Fibroblast of skin of abdomen (primary cell): ENCODE data around the gene KCTD21.

Experiments
- DNase-seq: peaks from one replicate; pipeline ENCODE4 v3.0.0-alpha.2; 2013

The KCTD21 gene

DNA sequence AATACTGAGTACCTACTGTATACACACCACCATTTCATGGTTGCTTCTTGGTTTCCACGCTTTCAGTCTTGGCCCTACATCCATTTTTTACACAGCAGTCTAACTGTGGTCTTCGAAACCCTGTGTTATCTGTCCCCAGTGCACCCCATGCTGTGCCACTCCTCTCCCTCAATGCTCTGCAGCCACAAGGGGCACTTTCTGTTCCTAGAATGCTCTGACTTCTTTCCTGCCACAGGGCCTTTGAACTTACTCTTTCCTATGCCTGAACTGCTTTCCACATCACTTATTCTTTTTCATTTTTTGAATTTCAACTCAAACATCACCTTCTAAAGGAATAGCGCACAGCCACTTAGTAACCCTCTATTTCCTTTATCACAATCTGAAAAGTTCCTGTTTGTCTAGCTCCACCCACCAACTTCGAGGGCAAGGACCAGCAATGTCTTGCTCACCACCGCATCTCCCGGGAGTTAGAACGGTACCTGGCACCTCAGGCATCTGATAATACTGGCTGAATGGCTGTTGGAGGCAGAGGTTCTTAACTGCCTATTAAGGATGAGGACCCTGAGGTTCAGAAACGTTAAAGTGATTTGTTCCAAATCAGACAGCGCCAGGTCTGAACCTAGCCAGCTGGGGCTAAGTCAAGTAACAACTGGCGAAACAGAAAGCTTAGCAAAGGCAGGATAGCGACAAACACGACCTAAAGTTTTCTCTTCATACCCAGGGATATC, 49.6 kb downstream of the KCTD21 start:
- DNase-seq: peak; percentile 17

DNA sequence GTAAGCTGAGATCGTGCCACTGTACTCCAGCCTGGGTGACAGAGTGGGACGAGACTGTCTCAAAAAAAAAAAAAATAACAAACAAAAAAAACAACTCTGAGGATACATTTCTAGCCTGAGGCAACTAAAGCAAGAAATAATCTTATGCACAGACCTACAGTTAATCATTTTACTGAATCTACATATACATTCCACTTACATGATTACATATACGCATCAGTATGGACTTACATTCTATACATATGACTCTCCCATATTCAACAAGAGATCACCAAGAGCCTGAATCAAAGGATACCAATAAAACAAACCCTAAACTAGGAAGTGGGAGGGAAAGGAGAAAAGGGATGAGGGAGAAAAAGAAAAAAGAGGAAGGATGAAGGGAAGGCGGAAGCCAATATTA, 50.1 kb downstream of the KCTD21 start:
- DNase-seq: peak; percentile 41

DNA sequence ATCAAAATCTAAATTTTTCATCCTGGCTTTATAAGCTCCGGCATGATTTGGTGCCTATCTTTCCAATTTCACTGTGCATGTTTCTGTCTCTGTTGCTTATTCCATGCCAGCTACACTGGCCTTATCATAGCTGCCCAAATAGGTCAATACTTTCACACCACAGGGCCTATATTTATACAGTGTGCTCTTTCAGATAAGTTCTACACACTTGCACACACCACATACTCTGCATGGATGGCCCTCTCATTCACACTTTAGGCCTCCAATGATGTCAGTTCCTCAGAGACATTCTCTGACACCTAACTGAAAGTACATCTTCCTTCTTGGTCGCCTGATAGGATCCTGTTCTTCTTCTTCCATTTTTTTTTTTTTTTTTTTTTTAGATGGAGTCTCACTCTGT, 56.0 kb downstream of the KCTD21 start:
- DNase-seq: no peak

DNA sequence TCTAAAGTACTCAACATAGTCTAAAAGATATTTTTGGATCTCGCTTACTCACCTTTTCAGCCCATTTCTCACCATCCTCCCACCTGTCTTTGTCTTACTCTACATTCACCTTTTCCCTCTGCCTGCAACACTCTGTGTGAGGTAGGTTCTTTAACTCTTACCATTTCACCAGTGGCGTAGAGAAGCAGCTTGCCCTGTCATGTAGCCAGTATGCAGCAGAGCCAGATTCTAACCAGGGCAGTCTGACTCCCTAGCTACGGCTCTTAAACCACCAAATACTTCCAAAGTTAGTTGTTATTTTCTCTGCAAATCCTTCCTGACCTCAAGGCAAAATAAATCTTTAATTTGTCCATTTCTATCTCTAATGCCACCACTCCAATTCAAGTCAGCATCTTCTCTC, 56.5 kb downstream of the KCTD21 start:
- DNase-seq: peak; percentile 55

DNA sequence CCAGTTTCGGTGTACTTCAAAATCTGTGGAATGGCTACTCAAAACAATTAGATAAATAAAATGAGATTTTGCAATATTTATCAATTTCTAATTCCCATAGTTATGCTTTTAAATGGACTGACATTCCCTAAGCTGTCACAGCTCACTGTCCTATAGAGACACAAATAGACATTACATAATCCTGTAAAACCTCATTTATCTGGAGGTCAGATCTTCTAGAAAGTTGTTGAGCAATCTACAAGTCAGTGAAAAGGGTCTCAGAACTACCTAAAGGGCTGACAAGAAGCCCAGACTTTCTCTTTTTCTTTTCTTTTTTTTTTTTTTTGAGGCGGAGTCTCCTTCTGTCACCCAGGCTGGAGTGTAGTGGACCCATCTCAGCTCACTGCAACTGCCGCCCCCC, 61.0 kb downstream of the KCTD21 start:
- no peak for DNase-seq
